Suprapubic skin (tissue), 4 donors: ENCODE measurements around the gene CPXM2. TPM values are rescaled to one million over a fixed set of nuclear protein-coding genes. Genes with fewer than 3 reads are reported as not detected.

Experiments used
- DNase-seq, 2 donors: peaks; one replicate each; pipeline ENCODE4 v3.0.0-alpha.2; 2019; ENCODE audit warnings: low spot score in 2 of 2
- H3K27ac ChIP-seq: fragments of 200-600 bp; sonication (generic); one replicate; pipeline ENCODE4 v1.5.1; 2019
- H3K27me3 ChIP-seq: fragments of 200-600 bp; sonication (generic); one replicate; pipeline ENCODE4 v1.5.1; 2019
- H3K36me3 ChIP-seq: fragments of 200-600 bp; sonication (generic); one replicate; pipeline ENCODE4 v1.5.1; 2019
- H3K4me1 ChIP-seq: fragments of 200-600 bp; sonication (generic); one replicate; pipeline ENCODE4 v1.5.1; 2019
- H3K4me3 ChIP-seq: fragments of 200-600 bp; sonication (generic); one replicate; pipeline ENCODE4 v1.5.1; 2019; ENCODE audit warnings: mild to moderate bottlenecking
- H3K9me3 ChIP-seq: fragments of 200-600 bp; sonication (generic); one replicate; pipeline ENCODE4 v1.5.1; 2019
- EP300 ChIP-seq: sonication (generic); formaldehyde crosslinking; IDR thresholded peaks from one replicate; pipeline ENCODE4 v1.6.1; 2017; ENCODE audit warnings: antibody characterized with exemption
- POLR2A ChIP-seq, 2 donors: fragments of 450-650 bp; IDR thresholded peaks; one replicate each; pipeline ENCODE4 v1.6.1; 2017; ENCODE audit warnings: antibody characterized with exemption in 2 of 2, mild to moderate bottlenecking in 2 of 2, moderate library complexity in 2 of 2
- POLR2AphosphoS5 ChIP-seq, 3 donors: sonication (generic); formaldehyde crosslinking; IDR thresholded peaks; one replicate each; pipeline ENCODE4 v1.6.1; 2017; ENCODE audit warnings: antibody characterized with exemption in 3 of 3
- WGBS: methylation state at CpG from one replicate; pipeline ENCODE4 v1.1.5; 2018; 5-methylcytosine and 5-hydroxymethylcytosine counted together
- total RNA-seq, 4 donors: library from RNA; depleted of rRNA; stranded (reverse); fragments of >200 nt; gene quantifications; one replicate each; pipeline ENCODE4 v1.1.0, GENCODE V29; 2016
- TF ChIP-seq, protein P1 (sequence below), 2 donors: fragments of 200-600 bp in 1 of 2; fragments of 450-650 bp in 1 of 2; sonication (generic) in 1 of 2; IDR thresholded peaks; one replicate each; pipeline ENCODE4 v1.5.1; 2016 to 2019; ENCODE audit warnings: antibody characterized with exemption in 2 of 2, mild to moderate bottlenecking in 1 of 2, moderate library complexity in 1 of 2

Gene CPXM2
- total RNA-seq, 4 donors from 2014 or later = 2.9 to 6.1 (median 3.7) TPM

DNA sequence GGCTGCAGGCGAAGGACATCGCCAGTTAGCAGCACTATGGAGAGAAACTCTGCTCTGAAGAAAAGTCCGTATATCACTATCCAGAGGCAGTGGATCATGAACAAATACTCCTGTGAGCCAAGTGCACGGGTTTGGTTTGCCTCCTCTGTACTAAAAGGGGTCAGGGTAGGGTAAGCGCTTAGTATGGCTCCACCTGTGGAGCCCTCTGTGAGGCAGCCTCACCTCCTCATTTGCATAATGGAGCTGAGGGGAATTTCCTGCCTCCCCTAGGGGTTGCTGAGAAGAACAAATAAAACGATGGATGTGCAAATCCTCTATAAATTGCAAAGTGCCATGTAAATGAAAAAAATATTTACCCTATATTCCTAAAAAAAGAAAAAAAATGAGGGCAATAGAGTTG is 162.1 kb downstream of the CPXM2 start:
- Histone ChIP-seq H3K9me3 (peaks cover 1% of the 10 kb centered on the region), H3K27me3 (peaks cover 4% of the 10 kb centered on the region), H3K4me3 (no peak overlapping the region), H3K36me3 (no peaks in the 10 kb centered on the region), H3K27ac (no peak overlapping the region), H3K4me1 (no peaks in the 10 kb centered on the region)
- no peak for TF ChIP-seq POLR2AphosphoS5 (IDR thresholded peaks at IDR 0.05)
- no peak for DNase-seq
- whole genome bisulfite sequencing = 70% methylated on average over 6 of the region's 6 CpGs

DNA sequence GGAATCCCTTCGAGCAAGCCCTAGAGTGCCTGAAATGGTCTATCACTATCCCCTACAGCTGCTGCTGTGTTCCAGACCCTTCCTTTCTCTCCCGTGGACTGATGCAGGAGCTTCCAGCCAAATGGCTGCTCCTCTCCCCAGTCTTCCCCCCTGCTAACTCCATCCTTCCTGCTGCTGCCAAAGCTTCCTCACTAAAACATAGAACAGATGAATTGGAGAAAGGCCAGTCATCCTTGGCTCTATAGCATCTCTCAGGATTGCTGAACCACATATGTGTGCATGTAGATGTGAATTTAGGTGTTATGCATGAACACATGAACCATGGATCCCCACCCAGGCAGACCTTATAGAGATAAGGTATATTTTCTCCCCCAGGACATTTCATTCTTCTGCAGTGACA is 164.8 kb downstream of the CPXM2 start:
- Histone ChIP-seq H3K4me1 (no peaks in the 10 kb centered on the region), H3K4me3 (no peak overlapping the region), H3K27ac (no peak overlapping the region), H3K36me3 (no peaks in the 10 kb centered on the region), H3K9me3 (no peaks in the 10 kb centered on the region), H3K27me3 (peaks cover 4% of the 10 kb centered on the region)
- 63% methylated on average over 2 of the region's 2 CpGs for WGBS
- DNase-seq = no peak
- TF ChIP-seq POLR2A (IDR thresholded peaks at IDR 0.05) (no peak), POLR2AphosphoS5 (IDR thresholded peaks at IDR 0.05) (no peak), EP300 (no peak)
- TF ChIP-seq, protein P1, sequence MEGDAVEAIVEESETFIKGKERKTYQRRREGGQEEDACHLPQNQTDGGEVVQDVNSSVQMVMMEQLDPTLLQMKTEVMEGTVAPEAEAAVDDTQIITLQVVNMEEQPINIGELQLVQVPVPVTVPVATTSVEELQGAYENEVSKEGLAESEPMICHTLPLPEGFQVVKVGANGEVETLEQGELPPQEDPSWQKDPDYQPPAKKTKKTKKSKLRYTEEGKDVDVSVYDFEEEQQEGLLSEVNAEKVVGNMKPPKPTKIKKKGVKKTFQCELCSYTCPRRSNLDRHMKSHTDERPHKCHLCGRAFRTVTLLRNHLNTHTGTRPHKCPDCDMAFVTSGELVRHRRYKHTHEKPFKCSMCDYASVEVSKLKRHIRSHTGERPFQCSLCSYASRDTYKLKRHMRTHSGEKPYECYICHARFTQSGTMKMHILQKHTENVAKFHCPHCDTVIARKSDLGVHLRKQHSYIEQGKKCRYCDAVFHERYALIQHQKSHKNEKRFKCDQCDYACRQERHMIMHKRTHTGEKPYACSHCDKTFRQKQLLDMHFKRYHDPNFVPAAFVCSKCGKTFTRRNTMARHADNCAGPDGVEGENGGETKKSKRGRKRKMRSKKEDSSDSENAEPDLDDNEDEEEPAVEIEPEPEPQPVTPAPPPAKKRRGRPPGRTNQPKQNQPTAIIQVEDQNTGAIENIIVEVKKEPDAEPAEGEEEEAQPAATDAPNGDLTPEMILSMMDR (IDR thresholded peaks at IDR 0.05) = no peak

DNA sequence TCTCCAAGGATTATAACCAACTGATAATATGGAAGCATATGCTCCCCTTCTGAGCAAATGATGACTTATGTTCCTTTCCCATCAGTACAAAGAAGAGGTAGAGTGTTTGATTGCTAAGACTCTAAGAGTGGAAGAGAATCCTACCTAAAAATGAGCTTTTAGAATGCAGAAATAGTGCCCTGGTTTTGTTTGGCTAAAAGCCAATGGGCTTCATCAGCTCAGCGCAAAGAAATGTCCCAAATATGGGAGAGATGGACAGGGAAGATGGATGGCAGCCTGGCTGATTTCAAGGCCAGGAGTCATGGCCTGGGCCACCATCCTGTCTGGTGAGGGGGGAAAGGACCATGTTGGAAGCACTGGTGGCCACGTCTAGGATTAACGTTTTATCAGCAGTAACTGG is 165.2 kb downstream of the CPXM2 start:
- H3K4me1 ChIP-seq = no peaks in the 10 kb centered on the region
- H3K9me3 ChIP-seq = no peaks in the 10 kb centered on the region
- no peak for TF ChIP-seq POLR2A (IDR thresholded peaks at IDR 0.05)
- no peak for TF ChIP-seq POLR2AphosphoS5 (IDR thresholded peaks at IDR 0.05)
- TF ChIP-seq, protein P1 (IDR thresholded peaks at IDR 0.05) = no peak
- no peak for TF ChIP-seq EP300
- H3K36me3 ChIP-seq = no peaks in the 10 kb centered on the region
- 37% methylated on average over 3 of the region's 3 CpGs for WGBS
- no peak overlapping the region for H3K27ac ChIP-seq
- H3K27me3 ChIP-seq = peaks cover 4% of the 10 kb centered on the region
- H3K4me3 ChIP-seq = no peak overlapping the region
- no peak for DNase-seq

DNA sequence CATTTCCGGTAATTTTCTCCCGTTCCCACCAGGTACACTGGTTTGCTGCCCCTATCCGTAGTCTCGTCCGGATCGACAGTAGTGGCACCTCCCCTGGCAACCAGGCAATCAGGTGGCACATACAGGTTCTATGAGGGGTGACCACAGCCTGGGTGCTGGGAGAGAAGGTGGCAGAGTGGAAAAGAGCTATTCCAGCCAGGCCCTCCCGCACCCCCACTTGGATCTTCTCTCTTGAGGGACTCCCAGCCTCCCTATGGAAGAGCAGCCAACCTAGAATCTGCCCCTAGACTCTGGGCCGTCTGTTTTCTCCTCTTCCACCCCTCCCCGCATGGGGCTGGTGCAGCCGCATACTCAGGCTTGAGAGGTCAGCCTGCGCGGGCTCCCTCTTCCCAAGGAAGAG is 166.9 kb downstream of the CPXM2 start:
- TF ChIP-seq POLR2A (IDR thresholded peaks at IDR 0.05) (no peak), EP300 (no peak), POLR2AphosphoS5 (IDR thresholded peaks at IDR 0.05) (no peak)
- TF ChIP-seq, protein P1 (IDR thresholded peaks at IDR 0.05) = no peak
- no peak overlapping the region for H3K27ac ChIP-seq
- no peaks in the 10 kb centered on the region for H3K9me3 ChIP-seq
- no peaks in the 10 kb centered on the region for H3K4me1 ChIP-seq
- DNase-seq = no peak
- H3K4me3 ChIP-seq = no peak overlapping the region
- H3K27me3 ChIP-seq = peaks cover 4% of the 10 kb centered on the region
- H3K36me3 ChIP-seq = no peaks in the 10 kb centered on the region
- WGBS = 95% methylated on average over 12 of the region's 12 CpGs

DNA sequence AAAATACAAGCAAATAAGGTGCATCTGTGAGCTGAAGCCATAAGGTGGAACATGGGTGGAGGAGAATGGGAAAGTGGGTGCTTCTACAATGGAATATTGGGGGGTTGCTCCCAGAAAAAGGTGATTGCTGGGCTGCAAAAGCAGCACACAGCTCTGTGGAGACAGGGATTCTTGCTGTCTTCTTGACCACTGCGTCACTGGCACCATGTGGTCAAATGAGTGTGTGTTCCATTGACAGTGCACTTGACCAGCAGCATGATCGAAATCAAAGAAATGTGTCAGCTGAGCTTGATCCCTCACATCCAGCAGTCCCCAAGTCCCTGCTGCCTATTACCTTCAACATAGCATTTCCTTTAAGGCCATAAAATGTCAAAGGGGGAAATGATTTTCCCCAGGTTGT is 169.3 kb downstream of the CPXM2 start:
- 88% methylated on average over 2 of the region's 2 CpGs for WGBS
- Histone ChIP-seq H3K36me3 (no peaks in the 10 kb centered on the region), H3K4me3 (no peak overlapping the region), H3K27ac (no peak overlapping the region), H3K4me1 (no peaks in the 10 kb centered on the region), H3K9me3 (no peaks in the 10 kb centered on the region), H3K27me3 (peaks cover 4% of the 10 kb centered on the region)
- TF ChIP-seq, protein P1 (IDR thresholded peaks at IDR 0.05) = no peak
- TF ChIP-seq POLR2AphosphoS5 (IDR thresholded peaks at IDR 0.05) = no peak
- no peak for TF ChIP-seq POLR2A (IDR thresholded peaks at IDR 0.05)
- no peak for TF ChIP-seq EP300
- DNase-seq = no peak

DNA sequence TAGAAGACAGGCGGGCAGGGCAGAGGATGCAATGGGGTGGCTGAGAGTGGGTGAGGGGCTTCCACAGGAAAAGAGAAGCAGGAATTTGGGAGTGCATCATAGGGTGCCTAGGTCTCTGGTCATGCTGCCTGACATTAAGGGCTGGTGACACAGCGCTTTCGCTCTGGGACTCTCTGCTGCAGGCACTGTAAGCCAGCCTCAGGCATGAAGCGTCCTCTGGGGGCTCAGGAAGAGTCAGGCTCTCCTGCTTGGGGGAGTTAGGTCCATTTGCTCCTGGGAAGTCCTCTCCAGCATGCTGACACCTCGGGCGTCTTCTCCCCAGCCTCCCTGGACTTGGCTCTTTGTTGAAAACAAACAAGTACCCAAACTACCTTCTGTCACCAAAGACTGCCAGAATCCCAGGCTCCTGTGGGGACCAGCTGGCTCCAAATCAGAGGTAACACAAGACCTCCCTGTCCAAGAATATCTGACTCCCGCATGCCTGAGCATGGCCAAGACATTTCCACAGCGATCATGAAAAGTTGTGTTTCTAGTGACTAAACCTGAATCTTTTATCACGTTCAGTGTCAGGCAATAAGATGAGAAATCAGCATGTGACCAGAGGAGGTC is 170.1 kb downstream of the CPXM2 start:
- TF ChIP-seq EP300 (no peak), POLR2AphosphoS5 (IDR thresholded peaks at IDR 0.05) (no peak), POLR2A (IDR thresholded peaks at IDR 0.05) (no peak)
- TF ChIP-seq, protein P1 (IDR thresholded peaks at IDR 0.05) = no peak
- no peak overlapping the region for H3K4me3 ChIP-seq
- 79% methylated on average over 7 of the region's 9 CpGs for WGBS
- H3K36me3 ChIP-seq = no peaks in the 10 kb centered on the region
- peaks cover 4% of the 10 kb centered on the region for H3K27me3 ChIP-seq
- no peaks in the 10 kb centered on the region for H3K4me1 ChIP-seq
- H3K27ac ChIP-seq = no peak overlapping the region
- no peak for DNase-seq
- H3K9me3 ChIP-seq = no peaks in the 10 kb centered on the region
